Caco-2 (cell line): ENCODE data around the gene ZNF507. TPM values are rescaled to one million over a fixed set of nuclear protein-coding genes. Genes with fewer than 3 reads are reported as not detected.

Experiments
- BruUV-seq: library from RNA; stranded (reverse); fragments of 400-500 nt; replicated peaks from 2 replicates; lab custom pipeline; 2021; lab: Mats Ljungman, UMichigan
- CTCF ChIA-PET: fragments of 300-600 bp; sonication (Branson Sonifier 250); formaldehyde crosslinking; loops from one replicate; lab custom pipeline; 2022; ENCODE audit warnings: antibody characterized with exemption; lab: Charles Lee
- POLR2A ChIA-PET: fragments of 300-600 bp; sonication (Branson Sonifier 250); formaldehyde crosslinking; loops from one replicate; lab custom pipeline; 2022; ENCODE audit warnings: antibody characterized with exemption; lab: Charles Lee
- DNase-seq, 2 experiments: peaks; one replicate each; pipeline versions ENCODE4 v3.0.0 to v3.0.0-alpha.2; 2020 to 2022
- H3K27me3 ChIP-seq: replicated peaks from 2 replicates; pipeline ENCODE4 v1.6.0; 2011; ENCODE audit warnings: low read length; ENCODE audit not compliant: control insufficient read depth, insufficient read depth
- H3K36me3 ChIP-seq: 2 replicates; pipeline ENCODE4 v1.5.1; 2011; ENCODE audit warnings: low read length; ENCODE audit not compliant: control insufficient read depth, insufficient read depth
- H3K4me1 ChIP-seq: fragments of 250-450 bp; sonication (Bioruptor Pico); 2 replicates; pipeline ENCODE4 v1.5.1; 2020; ENCODE audit warnings: mild to moderate bottlenecking
- H3K4me3 ChIP-seq: 2 replicates; pipeline ENCODE4 v1.5.1; 2011; ENCODE audit warnings: low read depth, mild to moderate bottlenecking, control low read depth, low read length
- H3K9me3 ChIP-seq: fragments of 250-450 bp; sonication (Bioruptor Pico); 2 replicates; pipeline ENCODE4 v1.5.1; 2020; ENCODE audit warnings: mild to moderate bottlenecking, moderate library complexity
- H3K27ac Mint-ChIP-seq: one replicate; pipeline ENCODE4 v1.8.0; 2022; ENCODE audit warnings: mixed read lengths; ENCODE audit not compliant: unreplicated experiment
- H3K27me3 Mint-ChIP-seq: one replicate; pipeline ENCODE4 v1.8.0; 2022; ENCODE audit warnings: mixed read lengths; ENCODE audit not compliant: insufficient read depth, unreplicated experiment
- H3K36me3 Mint-ChIP-seq: one replicate; pipeline ENCODE4 v1.8.0; 2022; ENCODE audit warnings: mild to moderate bottlenecking, mixed read lengths; ENCODE audit not compliant: insufficient read depth, unreplicated experiment
- H3K4me1 Mint-ChIP-seq: one replicate; pipeline ENCODE4 v1.8.0; 2022; ENCODE audit warnings: low read depth, mixed read lengths; ENCODE audit not compliant: unreplicated experiment
- H3K4me3 Mint-ChIP-seq: one replicate; pipeline ENCODE4 v1.8.0; 2022; ENCODE audit warnings: mild to moderate bottlenecking, moderate library complexity, mixed read lengths; ENCODE audit not compliant: unreplicated experiment
- H3K9me3 Mint-ChIP-seq: one replicate; pipeline ENCODE4 v1.8.0; 2022; ENCODE audit warnings: mixed read lengths; ENCODE audit not compliant: unreplicated experiment
- CTCF ChIP-seq, 2 experiments: fragments of 200-600 bp in 1 of 2; IDR thresholded peaks; 1 replicate in 1 of 2; 2 replicates in 1 of 2; pipeline versions ENCODE4 v1.5.1 to v1.8.0; 2011 to 2022; ENCODE audit warnings: antibody characterized with exemption in 1 of 2, control low read depth in 1 of 2, inconsistent platforms in 1 of 2, low read depth in 1 of 2, low read length in 1 of 2, mild to moderate bottlenecking in 1 of 2, moderate library complexity in 1 of 2; ENCODE audit not compliant: insufficient read depth in 1 of 2, severe bottlenecking in 1 of 2, unreplicated experiment in 1 of 2
- intact Hi-C: fragments of 100-400 bp; cut with micrococcal nuclease; formaldehyde crosslinking; loops from one replicate; pipeline ENCODE4 v1.10.0; 2022; ENCODE audit not compliant: unreplicated experiment
- total RNA-seq: library from RNA; stranded (reverse); gene quantifications from 2 replicates; pipeline ENCODE4 v1.2.3, GENCODE V29; 2022

Gene ZNF507
- total RNA-seq, 1 experiment from 2014 or later, result 27.4 TPM

- Histone ChIP-seq H3K9me3 (no peaks in the 10 kb centered on the region), H3K36me3 (no peaks in the 10 kb centered on the region), H3K4me1 (peaks cover 5% of the 10 kb centered on the region), H3K27me3 (no peaks in the 10 kb centered on the region), H3K4me3 (peak overlapping the region; percentile 99)
- peaks cover 15% of the 10 kb centered on the region for H3K4me1 Mint-ChIP-seq
- peaks cover 6% of the 10 kb centered on the region for H3K36me3 Mint-ChIP-seq
- CTCF ChIA-PET, result interaction anchor here (0.7 kb wide), 1 partner anchor 86 kb away, joined by 3 read pairs; no protein-coding TSS in a partner anchor
- H3K27me3 Mint-ChIP-seq, result no peaks in the 10 kb centered on the region
- peak overlapping the region; percentile 77 for H3K4me3 Mint-ChIP-seq
- POLR2A ChIA-PET, result interaction anchor here (0.5 kb wide), 1 partner anchor 20 kb away, joined by 3 read pairs; no protein-coding TSS in a partner anchor
- TF ChIP-seq CTCF (IDR thresholded peaks at IDR 0.05; ENCODE audit: insufficient read depth in 1 of 2, low read depth in 1 of 2, low read length in 1 of 2, severe bottlenecking in 1 of 2, unreplicated experiment in 1 of 2), result no peak
- no TSS peak for BruUV-seq
- peak overlapping the region; percentile 79 for H3K27ac Mint-ChIP-seq
- intact Hi-C loops, result loop anchor here (2.0 to 10.0 kb wide), 4 partner anchors 32 to 270 kb away; partner anchors contain the start of genes ANKRD27 and RGS9BP
- DNase-seq, result peak in 1 of 2 experiments; percentile 8
- no peaks in the 10 kb centered on the region for H3K9me3 Mint-ChIP-seq
These were observed 59.0 kb downstream of the ZNF507 start for GRCh38 chr19:32404213-32404932.

GRCh38 chr19:32404933-32405430 is 59.6 kb downstream of the ZNF507 start:
- Histone ChIP-seq H3K36me3 (no peaks in the 10 kb centered on the region), H3K9me3 (no peaks in the 10 kb centered on the region), H3K27me3 (no peaks in the 10 kb centered on the region), H3K4me1 (peaks cover 5% of the 10 kb centered on the region), H3K4me3 (peak overlapping the region; percentile 99)
- Mint-ChIP-seq H3K4me3 (peak overlapping the region; percentile 77), H3K36me3 (peaks cover 11% of the 10 kb centered on the region), H3K4me1 (peaks cover 15% of the 10 kb centered on the region), H3K9me3 (no peaks in the 10 kb centered on the region), H3K27me3 (no peaks in the 10 kb centered on the region), H3K27ac (peak overlapping the region; percentile 79)
- POLR2A ChIA-PET, result interaction anchor here (0.7 to 1.7 kb wide), 9 partner anchors 12 to 176 kb away, joined by 3 to 10 read pairs (median 6); partner anchors contain the start of genes PDCD5 and ZNF507
- intact Hi-C loops, result loop anchor here (2.0 to 10.0 kb wide), 4 partner anchors 32 to 270 kb away; partner anchors contain the start of genes ANKRD27 and RGS9BP
- TF ChIP-seq CTCF (IDR thresholded peaks at IDR 0.05; ENCODE audit: insufficient read depth in 1 of 2, low read depth in 1 of 2, low read length in 1 of 2, severe bottlenecking in 1 of 2, unreplicated experiment in 1 of 2), result no peak
- DNase-seq, result peak; percentile 41 to 59
- BruUV-seq, result TSS peak; percentile 72
- CTCF ChIA-PET, result no interaction called here

DNA sequence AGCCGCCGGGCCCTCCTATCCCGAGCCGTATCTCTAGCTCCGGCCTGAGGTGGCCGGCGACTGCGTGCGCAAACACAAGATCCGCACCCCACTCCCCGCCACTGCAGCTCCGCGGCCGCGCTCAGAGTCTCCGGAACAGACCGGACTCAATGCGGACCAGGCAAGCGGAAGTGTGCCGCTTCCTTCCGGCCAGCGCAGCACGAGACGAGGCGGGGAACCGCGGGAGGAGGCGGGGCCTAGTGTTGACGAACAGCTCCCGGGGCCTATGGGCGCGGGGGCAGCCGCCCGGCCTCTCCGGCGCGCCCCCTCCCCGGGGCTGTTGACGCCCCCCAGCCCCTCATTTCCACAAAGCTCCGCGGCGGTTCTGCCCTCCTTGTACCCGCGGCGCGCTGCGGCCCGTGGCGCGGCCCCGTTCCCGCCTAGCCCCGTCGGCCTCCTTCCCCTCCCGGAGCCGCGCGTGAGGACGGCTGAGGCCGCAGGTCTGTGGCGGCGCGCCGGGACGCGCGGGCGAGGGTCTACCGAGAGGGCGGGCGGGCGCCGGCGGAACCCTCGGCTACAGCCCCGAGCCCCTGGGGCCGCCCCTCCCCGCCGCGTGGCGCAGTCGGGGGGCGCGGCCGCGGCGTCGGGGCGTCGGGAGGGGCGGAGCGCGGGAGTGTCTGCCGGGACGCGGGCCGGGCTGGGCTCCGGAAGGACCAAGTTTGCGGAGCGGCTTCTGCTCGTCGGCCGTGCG is 60.2 kb downstream of the ZNF507 start, which contains the start of gene DPY19L3:
Gene DPY19L3, plus strand, starts transcription at position 340 of the 730 bp plus-strand sequence. CDS start 2,484 bp downstream, outside the sequence.
- CTCF ChIA-PET, result interaction anchor here (0.6 kb wide), 1 partner anchor 87 kb away, joined by 3 read pairs; no protein-coding TSS in a partner anchor
- no peaks in the 10 kb centered on the region for H3K27me3 Mint-ChIP-seq
- TF ChIP-seq CTCF (IDR thresholded peaks at IDR 0.05; ENCODE audit: insufficient read depth in 1 of 2, low read depth in 1 of 2, low read length in 1 of 2, severe bottlenecking in 1 of 2, unreplicated experiment in 1 of 2), result no peak
- no peaks in the 10 kb centered on the region for H3K36me3 ChIP-seq
- POLR2A ChIA-PET, result interaction anchor here (0.6 to 1.7 kb wide), 13 partner anchors 12 to 302 kb away, joined by 3 to 10 read pairs (median 4); partner anchors contain the start of genes PDCD5 and ZNF507
- intact Hi-C loops, result loop anchor here (2.0 to 10.0 kb wide), 4 partner anchors 33 to 269 kb away; partner anchors contain the start of genes ANKRD27 and RGS9BP
- H3K4me3 Mint-ChIP-seq, result peak within 1 kb of the TSS; percentile 77
- H3K4me1 ChIP-seq, result peaks cover 5% of the 10 kb centered on the region
- H3K27ac Mint-ChIP-seq, result peak within 1 kb of the TSS; percentile 79
- peaks cover 11% of the 10 kb centered on the region for H3K36me3 Mint-ChIP-seq
- peak within 1 kb of the TSS; percentile 99 for H3K4me3 ChIP-seq
- H3K9me3 Mint-ChIP-seq, result no peaks in the 10 kb centered on the region
- peaks cover 15% of the 10 kb centered on the region for H3K4me1 Mint-ChIP-seq
- peak; percentile 94 to 98 for DNase-seq
- BruUV-seq, result no TSS peak
- no peaks in the 10 kb centered on the region for H3K9me3 ChIP-seq
- H3K27me3 ChIP-seq, result no peaks in the 10 kb centered on the region
